Activated T-cell treated with anti-CD3 and anti-CD28 coated beads, Interleukin-2, amount 50 U/mL, for 72 hours (primary cell): ENCODE data around the gene OTOG. TPM values are rescaled to one million over a fixed set of nuclear protein-coding genes. Genes with fewer than 3 reads are reported as not detected.

Source experiments
- ATAC-seq, 2 donors: fragments of 150-1000 bp; cut with Tn5 transposase; replicated peaks in 1 of 2; 2 replicates each; pipeline ENCODE4 v1.10.0; 2021; ENCODE audit warnings: moderate library complexity in 2 of 2, mild to moderate bottlenecking in 1 of 2
- DNase-seq, 2 donors: peaks; one replicate each; pipeline ENCODE4 v3.0.0; 2021 to 2022; ENCODE audit warnings: mixed read lengths in 1 of 2
- H3K27ac Mint-ChIP-seq: one replicate; pipeline ENCODE4 v1.8.0; 2022; ENCODE audit warnings: mild to moderate bottlenecking, moderate library complexity, mixed read lengths
- H3K27me3 Mint-ChIP-seq: one replicate; pipeline ENCODE4 v1.8.0; 2022; ENCODE audit warnings: low read depth, mixed read lengths
- H3K36me3 Mint-ChIP-seq, 2 donors: one replicate each; pipeline ENCODE4 v1.8.0; 2022; ENCODE audit warnings: mixed read lengths in 2 of 2, mild to moderate bottlenecking in 1 of 2; ENCODE audit not compliant: insufficient read depth in 2 of 2
- H3K4me1 Mint-ChIP-seq: one replicate; pipeline ENCODE4 v1.8.0; 2022; ENCODE audit warnings: low read depth, mixed read lengths
- H3K4me3 Mint-ChIP-seq, 2 donors: one replicate each; pipeline ENCODE4 v1.8.0; 2022; ENCODE audit warnings: mild to moderate bottlenecking in 2 of 2, mixed read lengths in 2 of 2, moderate library complexity in 2 of 2
- H3K9me3 Mint-ChIP-seq, 2 donors: one replicate each; pipeline ENCODE4 v1.8.0; 2022; ENCODE audit warnings: mixed read lengths in 2 of 2
- total RNA-seq, 2 donors: library from RNA; stranded (reverse); gene quantifications; one replicate each; pipeline ENCODE4 v1.2.3, GENCODE V29; 2022

OTOG gene
- total RNA-seq, 2 donors from 2014 or later: not detected

DNA sequence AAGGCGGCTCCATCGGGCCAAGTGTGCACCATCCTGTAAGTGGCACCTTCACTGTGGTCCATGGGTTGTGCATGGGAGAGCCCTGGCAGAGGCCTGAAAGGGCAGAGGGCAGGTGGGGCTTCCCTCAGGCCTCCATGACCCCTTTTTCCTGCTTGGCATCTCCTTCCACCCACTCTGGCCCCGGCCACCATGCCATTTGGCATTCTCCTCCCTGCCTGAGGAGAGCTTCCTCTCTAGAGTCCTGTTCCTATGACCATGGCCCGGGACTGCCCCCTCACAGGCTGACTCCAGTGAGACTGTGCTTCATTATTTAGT is 4.9 kb downstream of the OTOG start:
- H3K36me3 Mint-ChIP-seq: no peaks in the 10 kb centered on the region
- no peak overlapping the region for H3K27ac Mint-ChIP-seq
- peaks cover 16% of the 10 kb centered on the region for H3K27me3 Mint-ChIP-seq
- DNase-seq: no peak
- no peaks in the 10 kb centered on the region for H3K9me3 Mint-ChIP-seq
- no peak for ATAC-seq
- no peak overlapping the region for H3K4me3 Mint-ChIP-seq
- peaks cover 11% of the 10 kb centered on the region for H3K4me1 Mint-ChIP-seq

GRCh38 chr11:17552392-17553248 is 5.6 kb downstream of the OTOG start:
- H3K27me3 Mint-ChIP-seq: peaks cover 10% of the 10 kb centered on the region
- no peaks in the 10 kb centered on the region for H3K9me3 Mint-ChIP-seq
- ATAC-seq (no peak), DNase-seq (no peak)
- no peaks in the 10 kb centered on the region for H3K36me3 Mint-ChIP-seq
- peaks cover 11% of the 10 kb centered on the region for H3K4me1 Mint-ChIP-seq
- no peak overlapping the region for H3K27ac Mint-ChIP-seq
- H3K4me3 Mint-ChIP-seq: no peak overlapping the region

DNA sequence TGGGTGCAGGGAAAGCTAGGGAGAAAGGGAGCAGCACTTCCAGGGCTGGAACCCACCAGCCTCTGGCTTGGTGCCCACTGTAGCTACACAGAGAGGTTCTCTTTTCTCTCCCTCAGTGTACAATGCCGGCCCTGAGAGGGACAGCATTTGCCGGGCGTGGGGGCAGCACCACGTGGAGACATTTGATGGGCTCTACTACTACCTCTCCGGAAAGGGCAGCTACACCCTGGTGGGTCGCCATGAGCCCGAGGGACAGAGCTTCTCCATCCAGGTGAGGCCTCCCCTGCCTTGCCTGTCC is 6.1 kb downstream of the OTOG start:
- Mint-ChIP-seq H3K4me1 (peaks cover 11% of the 10 kb centered on the region), H3K9me3 (no peaks in the 10 kb centered on the region), H3K27ac (no peak overlapping the region), H3K4me3 (no peak overlapping the region), H3K36me3 (no peaks in the 10 kb centered on the region), H3K27me3 (peaks cover 4% of the 10 kb centered on the region)
- ATAC-seq (no peak), DNase-seq (no peak)

- no peak overlapping the region for H3K4me3 Mint-ChIP-seq
- H3K4me1 Mint-ChIP-seq: peaks cover 11% of the 10 kb centered on the region
- H3K27me3 Mint-ChIP-seq: no peaks in the 10 kb centered on the region
- ATAC-seq: no peak
- H3K36me3 Mint-ChIP-seq: no peaks in the 10 kb centered on the region
- no peaks in the 10 kb centered on the region for H3K9me3 Mint-ChIP-seq
- no peak for DNase-seq
- no peak overlapping the region for H3K27ac Mint-ChIP-seq
Measured at GRCh38 chr11:17554487-17554886, 7.4 kb downstream of the OTOG start.

DNA sequence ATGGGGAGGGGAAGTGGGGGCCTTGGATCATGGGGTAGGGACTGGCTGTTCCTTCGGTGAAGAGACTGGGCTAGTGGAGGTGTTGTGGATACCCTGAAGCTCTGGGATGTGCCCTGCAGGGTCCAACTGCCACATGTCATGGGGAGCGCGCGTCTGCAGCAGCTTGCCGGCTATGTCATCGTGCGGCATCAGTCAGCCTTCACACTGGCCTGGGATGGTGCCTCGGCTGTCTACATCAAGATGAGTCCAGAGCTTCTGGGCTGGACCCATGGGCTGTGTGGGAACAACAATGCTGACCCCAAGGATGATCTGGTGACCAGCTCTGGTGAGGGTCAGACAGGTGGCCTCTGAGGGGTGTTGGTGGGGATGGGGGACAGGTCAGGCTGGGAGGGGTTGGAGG is 9.9 kb downstream of the OTOG start:
- Mint-ChIP-seq H3K4me1 (no peaks in the 10 kb centered on the region), H3K4me3 (no peak overlapping the region), H3K36me3 (no peaks in the 10 kb centered on the region), H3K9me3 (no peaks in the 10 kb centered on the region), H3K27ac (no peak overlapping the region), H3K27me3 (peaks cover 6% of the 10 kb centered on the region)
- no peak for ATAC-seq
- no peak for DNase-seq

GRCh38 chr11:17558025-17558780 is 11.1 kb downstream of the OTOG start:
- no peak for DNase-seq
- H3K27me3 Mint-ChIP-seq: peaks cover 6% of the 10 kb centered on the region
- no peak overlapping the region for H3K4me3 Mint-ChIP-seq
- H3K9me3 Mint-ChIP-seq: no peaks in the 10 kb centered on the region
- H3K27ac Mint-ChIP-seq: no peak overlapping the region
- no peak for ATAC-seq
- H3K36me3 Mint-ChIP-seq: no peaks in the 10 kb centered on the region
- no peaks in the 10 kb centered on the region for H3K4me1 Mint-ChIP-seq

DNA sequence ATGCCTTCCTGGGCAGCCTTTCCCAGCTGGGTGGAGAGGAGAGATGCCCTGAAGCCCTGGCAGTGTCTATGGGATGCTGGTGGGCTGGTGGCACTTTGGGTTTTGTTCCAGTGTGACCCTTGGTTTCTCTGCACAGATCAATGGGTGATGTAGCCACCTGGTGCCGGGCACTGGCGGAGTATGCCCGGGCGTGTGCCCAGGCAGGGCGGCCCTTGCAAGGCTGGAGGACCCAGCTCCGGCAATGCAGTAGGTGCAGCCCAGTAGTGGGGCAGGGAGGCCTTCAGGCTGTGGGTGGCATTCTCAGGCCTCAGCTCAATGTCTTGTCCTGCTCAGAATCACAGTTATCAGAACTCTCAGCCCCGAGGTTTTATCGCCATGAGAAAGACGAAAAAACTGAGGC is 11.9 kb downstream of the OTOG start:
- no peak for DNase-seq
- no peak overlapping the region for H3K4me3 Mint-ChIP-seq
- H3K4me1 Mint-ChIP-seq: no peaks in the 10 kb centered on the region
- ATAC-seq: no peak
- H3K9me3 Mint-ChIP-seq: no peaks in the 10 kb centered on the region
- no peak overlapping the region for H3K27ac Mint-ChIP-seq
- peaks cover 6% of the 10 kb centered on the region for H3K27me3 Mint-ChIP-seq
- H3K36me3 Mint-ChIP-seq: no peaks in the 10 kb centered on the region

DNA sequence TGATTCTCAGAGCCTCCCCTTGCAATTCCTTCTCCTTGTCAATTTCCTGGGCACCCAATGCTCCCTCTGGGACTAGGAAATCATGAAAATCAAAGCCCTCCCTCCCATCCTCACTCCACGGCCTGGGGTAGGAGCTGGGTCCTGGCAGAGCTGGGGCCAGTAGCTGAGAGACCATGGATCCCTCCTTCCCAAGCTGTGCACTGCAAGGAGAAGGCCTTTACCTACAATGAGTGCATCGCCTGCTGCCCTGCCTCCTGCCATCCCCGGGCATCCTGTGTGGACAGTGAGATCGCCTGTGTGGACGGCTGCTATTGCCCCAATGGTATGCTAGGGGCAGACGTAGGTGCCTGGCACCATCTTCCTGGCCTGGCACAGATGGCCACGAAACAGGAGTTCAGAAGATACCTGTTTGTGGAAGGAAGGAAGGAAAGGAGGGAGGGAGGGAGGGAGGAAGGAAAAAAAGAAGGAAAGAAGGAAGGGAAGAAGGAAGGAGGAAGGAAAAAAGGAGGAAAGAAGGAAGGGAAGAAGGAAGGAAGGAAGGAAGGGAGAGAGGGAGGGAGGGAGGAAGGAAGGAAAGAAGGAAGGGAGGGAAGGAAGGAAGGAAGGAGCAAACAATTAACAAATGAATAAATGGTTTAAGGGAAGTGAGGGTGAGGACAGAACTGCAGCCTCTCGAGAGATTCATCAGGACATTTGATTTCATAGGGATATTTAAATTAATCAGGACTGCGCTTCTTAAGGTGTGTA is 12.5 kb downstream of the OTOG start:
- no peaks in the 10 kb centered on the region for H3K36me3 Mint-ChIP-seq
- H3K4me3 Mint-ChIP-seq: no peak overlapping the region
- H3K9me3 Mint-ChIP-seq: no peaks in the 10 kb centered on the region
- no peak overlapping the region for H3K27ac Mint-ChIP-seq
- ATAC-seq (no peak), DNase-seq (no peak)
- no peaks in the 10 kb centered on the region for H3K4me1 Mint-ChIP-seq
- H3K27me3 Mint-ChIP-seq: peaks cover 6% of the 10 kb centered on the region

GRCh38 chr11:17560281-17561110 is 13.4 kb downstream of the OTOG start:
- Mint-ChIP-seq H3K27me3 (peaks cover 6% of the 10 kb centered on the region), H3K36me3 (no peaks in the 10 kb centered on the region), H3K27ac (no peak overlapping the region), H3K9me3 (no peaks in the 10 kb centered on the region), H3K4me1 (no peaks in the 10 kb centered on the region), H3K4me3 (no peak overlapping the region)
- DNase-seq (no peak), ATAC-seq (no peak)

- Mint-ChIP-seq H3K4me1 (no peaks in the 10 kb centered on the region), H3K4me3 (no peak overlapping the region), H3K9me3 (no peaks in the 10 kb centered on the region), H3K36me3 (no peaks in the 10 kb centered on the region), H3K27ac (no peak overlapping the region), H3K27me3 (peaks cover 6% of the 10 kb centered on the region)
- no peak for DNase-seq
- no peak for ATAC-seq
Measured at GRCh38 chr11:17561111-17561415, 14.0 kb downstream of the OTOG start.

DNA sequence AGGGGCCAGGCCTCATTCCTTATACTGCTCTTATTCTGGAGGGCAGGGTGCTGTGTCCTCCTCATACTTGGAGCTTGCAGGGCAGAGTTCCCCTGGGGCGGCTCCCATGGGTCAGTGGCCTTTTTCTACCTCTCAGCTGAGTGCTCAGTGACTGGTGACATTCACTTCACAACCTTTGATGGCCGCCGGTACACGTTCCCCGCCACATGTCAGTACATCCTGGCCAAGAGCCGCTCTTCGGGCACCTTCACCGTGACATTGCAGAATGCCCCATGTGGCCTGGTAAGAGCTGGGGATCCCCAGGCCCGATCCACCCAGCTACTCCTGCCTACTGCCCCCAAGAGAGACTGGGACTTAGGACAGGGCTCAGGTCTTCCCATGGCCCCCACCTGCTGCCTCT is 14.5 kb downstream of the OTOG start:
- Mint-ChIP-seq H3K36me3 (no peaks in the 10 kb centered on the region), H3K4me3 (no peak overlapping the region), H3K27ac (no peak overlapping the region), H3K27me3 (peaks cover 6% of the 10 kb centered on the region), H3K9me3 (no peaks in the 10 kb centered on the region), H3K4me1 (no peaks in the 10 kb centered on the region)
- DNase-seq (no peak), ATAC-seq (no peak)

GRCh38 chr11:17563231-17563646 is 16.2 kb downstream of the OTOG start:
- H3K4me3 Mint-ChIP-seq: no peak overlapping the region
- no peak overlapping the region for H3K27ac Mint-ChIP-seq
- ATAC-seq: no peak
- no peaks in the 10 kb centered on the region for H3K4me1 Mint-ChIP-seq
- no peak for DNase-seq
- H3K27me3 Mint-ChIP-seq: peaks cover 6% of the 10 kb centered on the region
- no peaks in the 10 kb centered on the region for H3K9me3 Mint-ChIP-seq
- H3K36me3 Mint-ChIP-seq: no peaks in the 10 kb centered on the region
